ENCODE results near the gene PEX19.

DNA sequence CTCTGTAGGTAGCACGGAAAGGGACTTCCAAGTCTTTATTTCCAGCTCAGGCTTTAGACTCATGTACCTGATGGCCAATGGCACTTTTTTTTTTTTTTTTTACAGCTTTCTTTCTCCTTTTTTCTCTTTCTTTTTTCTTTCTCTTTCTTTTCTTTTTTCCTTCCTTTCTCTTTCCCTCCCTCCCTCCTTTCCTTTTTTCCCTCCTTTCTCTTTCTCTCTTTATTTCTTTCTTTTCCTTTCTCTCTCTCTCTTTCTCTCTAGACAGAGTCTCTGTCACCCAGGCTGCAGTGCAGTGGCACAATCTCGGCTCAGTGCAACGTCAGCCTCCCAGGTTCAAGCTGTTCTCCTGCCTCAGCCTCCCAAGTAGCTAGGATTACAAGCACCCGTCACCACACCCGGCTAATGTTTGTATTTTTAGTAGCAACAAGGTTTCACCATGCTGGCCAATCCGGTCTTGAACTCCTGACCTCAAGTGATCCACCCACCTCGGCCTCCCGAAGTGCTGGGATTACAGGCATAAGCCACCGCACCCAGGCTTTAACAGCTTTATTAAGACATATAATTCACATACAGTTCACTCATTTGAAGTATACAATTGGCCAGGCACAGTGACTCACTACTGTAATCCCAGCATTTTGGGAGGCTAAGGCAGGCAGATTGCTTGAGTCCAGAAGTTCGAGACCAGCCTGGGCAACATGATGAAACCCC is 17.5 kb downstream of the PEX19 start:
- TF ChIP-seq POLR2A (IDR thresholded peaks at IDR 0.05; ENCODE audit: low read depth, low read length) (no peak), POLR2AphosphoS5 (IDR thresholded peaks at IDR 0.05; ENCODE audit: low read depth, low read length) (no peak)
